Measurements from ENCODE around the gene XCR1. TPM values are rescaled to one million over a fixed set of nuclear protein-coding genes. Genes with fewer than 3 reads are reported as not detected.

XCR1 gene
- total RNA-seq, 1 donor, result 1.0 TPM

GRCh38 chr3:45972534-45973402, 54.5 kb downstream of the XCR1 start:
- no peaks in the 10 kb centered on the region for H3K9me3 ChIP-seq (ENCODE audit: low read depth, low read length)
- no peak overlapping the region for H3K4me3 ChIP-seq (ENCODE audit: low read length)
- peaks cover 50% of the 10 kb centered on the region for H3K4me1 ChIP-seq (ENCODE audit: insufficient read depth, low read length)
- H3K27me3 ChIP-seq (ENCODE audit: insufficient read depth, low read length), result no peaks in the 10 kb centered on the region

DNA sequence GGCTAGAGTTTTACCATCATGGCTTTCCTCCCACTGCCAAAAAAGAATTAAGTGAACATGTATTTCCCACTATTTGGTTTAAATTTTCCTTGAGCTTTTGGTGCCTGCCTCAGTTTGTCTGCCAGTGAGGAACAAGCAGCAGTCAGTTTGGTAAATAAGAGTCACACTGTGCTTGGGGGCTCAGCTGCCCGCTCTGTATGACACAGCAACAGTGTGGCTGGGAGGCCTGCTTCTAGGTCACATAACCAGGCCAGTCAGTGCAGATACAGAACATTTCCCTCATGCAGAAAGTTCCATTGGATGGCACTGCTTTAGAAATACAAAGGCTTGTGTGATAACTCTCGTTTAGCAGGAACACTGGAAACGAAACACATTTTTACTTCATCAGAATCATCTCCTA, 57.3 kb downstream of the XCR1 start:
- Histone ChIP-seq H3K4me3 (ENCODE audit: low read length) (no peak overlapping the region), H3K9me3 (ENCODE audit: low read depth, low read length) (no peaks in the 10 kb centered on the region), H3K27me3 (ENCODE audit: insufficient read depth, low read length) (no peaks in the 10 kb centered on the region), H3K4me1 (ENCODE audit: insufficient read depth, low read length) (peaks cover 40% of the 10 kb centered on the region)

DNA sequence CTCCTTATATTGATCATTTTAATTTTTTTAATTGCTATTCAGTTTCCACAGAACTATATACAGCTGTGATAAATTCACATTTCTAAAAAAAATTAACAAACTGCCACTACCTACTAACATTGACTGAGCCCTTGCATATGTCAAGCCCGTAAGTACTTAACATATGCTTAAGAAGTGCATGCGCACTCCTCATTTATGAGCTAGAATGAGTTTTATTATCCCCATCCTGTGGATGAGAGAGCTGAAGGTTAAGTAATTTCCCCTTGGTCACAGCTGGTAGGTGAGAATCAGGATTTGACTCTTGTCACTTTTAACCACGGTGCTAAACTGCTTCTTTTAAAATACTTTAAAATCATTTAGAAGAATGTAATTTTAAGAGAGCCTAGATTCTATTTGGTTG, 58.2 kb downstream of the XCR1 start:
- Histone ChIP-seq H3K4me3 (ENCODE audit: low read length) (no peak overlapping the region), H3K4me1 (ENCODE audit: insufficient read depth, low read length) (peaks cover 44% of the 10 kb centered on the region), H3K9me3 (ENCODE audit: low read depth, low read length) (no peaks in the 10 kb centered on the region), H3K27me3 (ENCODE audit: insufficient read depth, low read length) (no peaks in the 10 kb centered on the region)

DNA sequence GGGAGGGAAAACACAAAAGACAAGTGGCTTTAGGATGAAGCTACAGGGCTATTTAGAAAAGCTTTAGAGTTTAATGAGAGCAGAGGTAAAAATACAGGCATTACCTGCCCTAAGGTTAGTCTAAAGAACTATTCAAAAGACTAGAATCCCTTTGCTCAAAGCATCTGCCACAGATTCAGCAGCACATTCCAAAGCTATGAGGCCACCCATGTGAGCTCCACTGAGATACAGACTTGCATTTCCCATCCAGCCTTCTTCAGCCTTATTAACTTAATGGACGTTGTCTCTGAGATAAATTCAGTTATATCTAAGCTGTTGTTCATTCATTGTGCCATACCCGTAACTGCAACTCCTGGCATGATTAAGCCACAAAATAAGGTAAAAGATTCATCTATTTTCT, 58.6 kb downstream of the XCR1 start:
- H3K4me3 ChIP-seq (ENCODE audit: low read length), result no peak overlapping the region
- no peaks in the 10 kb centered on the region for H3K9me3 ChIP-seq (ENCODE audit: low read depth, low read length)
- no peaks in the 10 kb centered on the region for H3K27me3 ChIP-seq (ENCODE audit: insufficient read depth, low read length)
- H3K4me1 ChIP-seq (ENCODE audit: insufficient read depth, low read length), result peaks cover 42% of the 10 kb centered on the region

- Histone ChIP-seq H3K9me3 (ENCODE audit: low read depth, low read length) (no peaks in the 10 kb centered on the region), H3K4me1 (ENCODE audit: insufficient read depth, low read length) (peaks cover 37% of the 10 kb centered on the region)
Observed at GRCh38 chr3:45968149-45968548, 59.1 kb downstream of the XCR1 start.

DNA sequence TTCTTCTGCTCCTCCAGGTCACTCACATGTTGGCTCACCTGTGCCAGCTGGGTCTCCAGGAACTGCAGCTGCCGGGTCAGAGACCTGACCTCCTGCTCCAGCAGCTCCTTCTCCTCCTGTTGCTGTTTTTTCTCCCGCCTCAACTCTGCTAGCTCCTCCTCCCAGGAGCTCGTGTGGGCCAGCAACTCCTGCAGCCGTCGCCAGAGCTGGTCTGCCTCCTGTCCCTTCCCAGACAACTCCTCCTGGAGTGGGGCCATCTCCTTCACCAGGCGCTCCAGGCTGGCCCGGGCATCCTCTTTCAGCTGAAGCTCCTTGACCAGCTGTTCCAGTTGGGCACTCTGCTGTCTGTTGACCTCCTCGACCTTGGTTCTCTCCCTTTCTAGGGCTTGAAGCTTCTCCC, 59.6 kb downstream of the XCR1 start:
- H3K9me3 ChIP-seq (ENCODE audit: low read depth, low read length), result no peaks in the 10 kb centered on the region
- no peak overlapping the region for H3K4me3 ChIP-seq (ENCODE audit: low read length)
- peaks cover 33% of the 10 kb centered on the region for H3K4me1 ChIP-seq (ENCODE audit: insufficient read depth, low read length)
- H3K27me3 ChIP-seq (ENCODE audit: insufficient read depth, low read length), result no peaks in the 10 kb centered on the region

More at GRCh38 chr3:45968149-45968548, 59.1 kb downstream of the XCR1 start:
- H3K27me3 ChIP-seq (ENCODE audit: insufficient read depth, low read length), result no peaks in the 10 kb centered on the region
- no peak overlapping the region for H3K4me3 ChIP-seq (ENCODE audit: low read length)

Other genes starting within 250 kb of the XCR1 start
- 0.10 TPM for gene SLC6A20, start 230.9 kb downstream of the XCR1 start, total RNA-seq
- gene LZTFL1, start 185.4 kb downstream of the XCR1 start, total RNA-seq, result 8.5 TPM
- gene CCR9, start 140.9 kb downstream of the XCR1 start, total RNA-seq, result 0.94 TPM
- 5.2 TPM for gene CXCR6, start 84.0 kb downstream of the XCR1 start, total RNA-seq
- 12.1 TPM for gene FYCO1, start 31.7 kb downstream of the XCR1 start, total RNA-seq
- gene CCR1, start 180.8 kb upstream of the XCR1 start, total RNA-seq, result 60.7 TPM
- 0.52 TPM for gene CCR3, start 215.0 kb upstream of the XCR1 start, total RNA-seq